GM12864 (cell line): ENCODE data around the gene VWA3B.
A peak's percentile ranks its signal among the peaks of the same experiment; 100 is the strongest.
"Not testable (repeated sequence)": the region's sequence is repeated elsewhere in the genome, so short reads cannot be mapped to it uniquely, and the experiment has no call there.

Experiments used
- DNase-seq: peaks from one replicate; pipeline ENCODE4 v3.0.0-alpha.2; 2011; ENCODE audit warnings: low read depth
- H3K4me3 ChIP-seq: 2 replicates; pipeline ENCODE4 v1.5.1; 2011; ENCODE audit warnings: mild to moderate bottlenecking, low read depth, low read length, control low read depth
- CTCF ChIP-seq: IDR thresholded peaks from 2 replicates; pipeline ENCODE4 v1.5.1; 2011; ENCODE audit warnings: low read depth, mild to moderate bottlenecking, moderate library complexity, low read length, control low read depth, inconsistent platforms; ENCODE audit errors: missing control alignments

The VWA3B gene

GRCh38 chr2:98258906-98259305, 171.9 kb downstream of the VWA3B start:
- H3K4me3 ChIP-seq = no peak overlapping the region
- no peak for DNase-seq
- TF ChIP-seq CTCF = no peak

DNA sequence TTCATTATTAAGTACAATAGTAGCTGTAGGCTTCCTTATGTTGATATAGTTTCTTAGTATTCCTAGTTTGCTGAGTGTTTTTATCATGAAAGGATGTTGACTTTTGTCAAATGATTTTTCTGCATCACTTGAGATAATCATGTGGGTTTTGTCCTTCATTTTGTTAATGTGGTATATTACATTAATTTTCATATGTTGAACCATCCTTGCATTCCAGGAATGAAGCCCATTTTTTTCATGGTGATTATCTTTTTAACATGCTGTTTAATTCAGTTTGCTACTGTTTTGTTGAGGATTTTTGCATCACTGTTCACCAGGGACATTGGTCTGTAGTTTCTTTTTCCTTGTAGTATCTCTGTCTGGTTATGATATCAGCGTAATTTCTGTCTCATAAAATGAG, 176.4 kb downstream of the VWA3B start:
- no peak overlapping the region for H3K4me3 ChIP-seq
- no peak for DNase-seq
- no peak for TF ChIP-seq CTCF

DNA sequence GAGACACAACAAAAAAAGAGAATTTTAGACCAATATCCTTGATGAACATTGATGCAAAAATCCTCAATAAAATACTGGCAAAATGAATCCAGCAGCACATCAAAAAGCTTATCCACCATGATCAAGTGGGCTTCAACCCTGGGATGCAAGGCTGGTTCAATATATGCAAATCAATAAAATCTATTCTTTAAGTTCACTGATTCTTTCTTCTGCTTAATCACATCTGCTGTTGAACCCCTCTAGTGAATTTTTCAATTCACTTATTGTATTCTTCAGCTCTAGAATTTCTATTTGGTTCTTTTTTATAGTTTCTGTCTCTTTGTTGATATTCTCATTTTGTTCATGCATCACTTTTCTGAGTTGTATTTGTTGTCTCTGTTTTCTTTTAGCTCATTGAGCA, 181.3 kb downstream of the VWA3B start:
- H3K4me3 ChIP-seq, DNase-seq: not testable (repeated sequence)

DNA sequence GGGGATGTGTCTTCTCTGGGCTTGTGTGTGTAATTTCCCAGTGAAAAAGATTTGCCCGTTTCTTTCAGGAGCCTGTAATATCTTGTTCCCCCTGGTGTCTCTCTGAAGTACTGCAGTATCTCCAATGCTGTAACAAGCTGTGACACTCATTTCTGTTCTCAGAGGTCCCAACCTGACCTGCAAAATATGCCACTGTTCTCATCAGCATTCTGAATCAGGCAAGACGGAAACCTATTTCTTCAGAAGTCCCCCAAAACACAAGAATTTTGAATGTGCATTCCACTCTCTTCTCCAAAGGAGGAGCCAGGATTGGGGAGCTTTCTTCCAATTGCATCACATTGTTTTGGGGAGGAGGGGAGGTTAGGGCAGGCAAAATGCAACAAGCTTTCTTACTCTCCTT, 182.3 kb downstream of the VWA3B start:
- DNase-seq = peak; percentile 13
- peak; percentile 76 for TF ChIP-seq CTCF
- H3K4me3 ChIP-seq = no peak overlapping the region

DNA sequence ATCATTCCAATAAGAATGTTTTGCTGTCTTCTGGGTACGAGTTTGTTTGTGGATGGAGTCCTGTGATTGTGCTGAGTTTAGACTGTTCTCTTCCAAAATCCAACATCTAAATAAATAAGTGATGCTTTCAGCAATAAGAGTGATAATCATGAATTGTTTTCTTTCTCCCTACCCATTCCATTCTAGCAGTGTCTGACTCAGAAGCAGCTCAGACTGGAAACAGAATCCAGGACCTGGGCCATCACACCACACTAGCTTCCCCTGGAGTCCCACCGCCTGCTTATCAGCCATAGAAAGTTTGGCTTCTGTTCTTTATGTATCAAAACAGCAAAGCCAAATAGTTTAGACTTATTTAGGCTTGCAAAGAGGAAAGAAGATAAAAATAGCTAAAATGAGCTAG, 182.9 kb downstream of the VWA3B start:
- TF ChIP-seq CTCF = no peak
- H3K4me3 ChIP-seq = no peak overlapping the region

GRCh38 chr2:98277162-98277859, 190.3 kb downstream of the VWA3B start:
- no peak for TF ChIP-seq CTCF
- no peak for DNase-seq
- H3K4me3 ChIP-seq = no peak overlapping the region

More for the DNA sequence above, 182.9 kb downstream of the VWA3B start:
- no peak for DNase-seq

DNA sequence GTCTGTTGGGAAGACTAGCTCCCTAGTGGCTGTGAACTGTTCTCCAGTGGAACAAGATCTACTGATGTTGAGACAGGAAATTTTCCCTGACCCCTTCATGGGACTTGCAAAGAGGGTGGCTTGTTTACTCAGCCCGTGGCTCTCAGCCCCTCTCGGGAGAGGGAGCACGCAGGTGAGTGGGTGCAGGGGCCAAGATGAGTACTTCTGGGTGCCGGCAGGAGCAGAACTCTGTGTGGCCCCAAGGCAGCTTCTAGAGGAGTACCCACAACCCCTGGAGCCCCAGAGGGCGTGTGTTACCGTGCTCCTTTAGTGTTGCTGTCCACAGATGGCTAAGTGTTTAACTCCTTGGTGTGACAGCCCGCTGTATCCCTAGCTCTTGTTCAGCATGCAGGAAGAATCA, 191.1 kb downstream of the VWA3B start:
- DNase-seq = no peak
- no peak overlapping the region for H3K4me3 ChIP-seq
- no peak for TF ChIP-seq CTCF
